GM12873 (cell line): ENCODE data around the gene CLNK.

Source experiments
- CTCF ChIP-seq: IDR thresholded peaks from 2 replicates; pipeline ENCODE4 v1.5.1; 2012; ENCODE audit warnings: low read depth, mild to moderate bottlenecking, moderate library complexity, low read length, control low read depth; ENCODE audit not compliant: insufficient read depth; ENCODE audit errors: missing control alignments

Gene CLNK

GRCh38 chr4:10534820-10535219 lies 149.7 kb downstream of the CLNK start:
- no peak for TF ChIP-seq CTCF

GRCh38 chr4:10532155-10532554 lies 152.4 kb downstream of the CLNK start:
- no peak for TF ChIP-seq CTCF

GRCh38 chr4:10530137-10530786 lies 154.3 kb downstream of the CLNK start:
- TF ChIP-seq CTCF, result no peak

GRCh38 chr4:10529291-10530136 lies 155.1 kb downstream of the CLNK start:
- no peak for TF ChIP-seq CTCF

- no peak for TF ChIP-seq CTCF
These were observed 157.1 kb downstream of the CLNK start for GRCh38 chr4:10527438-10527837.

GRCh38 chr4:10526429-10527222 lies 157.9 kb downstream of the CLNK start:
- peak; percentile 2 for TF ChIP-seq CTCF
